ENCODE data around the gene THOC1. TPM values are rescaled to one million over a fixed set of nuclear protein-coding genes. Genes with fewer than 3 reads are reported as not detected.

The THOC1 gene
- total and polyA plus RNA-seq, 9 donors, result 27.8 to 49.5 (median 39.2) TPM

DNA sequence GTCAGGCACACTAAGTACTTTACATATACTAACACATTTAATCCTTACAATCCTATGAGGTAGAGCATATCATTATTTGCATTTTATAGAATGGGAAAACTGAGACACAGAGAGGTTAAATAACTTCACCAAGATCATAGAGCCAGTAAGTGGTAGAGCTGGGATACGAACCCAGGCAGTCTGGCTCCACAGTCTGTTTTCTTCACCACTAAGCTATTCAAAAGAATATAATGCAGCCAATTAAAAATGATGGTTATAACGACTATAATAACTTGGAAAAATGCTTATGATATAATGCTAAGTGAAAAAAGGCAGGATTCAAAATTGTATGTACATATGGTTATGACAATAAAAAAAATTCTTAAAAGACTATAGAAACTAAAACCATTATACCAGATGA, 7.3 kb downstream of the THOC1 start:
- peaks cover 31% of the 10 kb centered on the region for H3K36me3 ChIP-seq (ENCODE audit: control insufficient read depth, insufficient read depth, low read length)
- no peaks in the 10 kb centered on the region for H3K4me1 ChIP-seq (ENCODE audit: control insufficient read depth, insufficient read depth, low read length)
- no CpG with 5 or more reads among the region's 2 CpGs for WGBS (ENCODE audit: insufficient coverage)
- H3K27ac ChIP-seq (ENCODE audit: low read length), result no peak overlapping the region
- H3K4me3 ChIP-seq (ENCODE audit: low read length), result no peak overlapping the region
- no peaks in the 10 kb centered on the region for H3K9me3 ChIP-seq (replicated peaks; ENCODE audit: control insufficient read depth, low read depth, low read length)
- H3K27me3 ChIP-seq (ENCODE audit: control insufficient read depth, insufficient read depth, low read length), result no peaks in the 10 kb centered on the region
- no peak for DNase-seq

DNA sequence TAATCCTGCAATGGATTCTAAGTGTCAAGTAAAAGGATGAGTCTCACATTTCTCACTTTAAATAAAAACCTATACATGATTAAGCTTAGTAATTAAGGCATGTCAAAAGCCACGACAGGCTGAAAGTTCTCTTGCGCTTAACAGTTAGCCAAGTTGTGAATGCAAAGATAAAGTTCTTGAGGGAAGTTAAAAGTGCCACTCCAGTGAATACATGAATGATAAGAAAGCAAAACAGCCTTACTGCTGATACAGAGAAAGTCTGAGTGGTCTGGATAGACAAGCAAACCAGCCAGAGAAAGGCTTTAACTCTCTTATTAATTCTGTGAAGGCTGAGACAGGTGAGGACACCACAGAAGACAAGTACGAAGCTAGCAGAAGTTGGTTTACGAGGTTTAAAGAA, 12.7 kb downstream of the THOC1 start:
- Histone ChIP-seq H3K4me1 (ENCODE audit: control insufficient read depth, insufficient read depth, low read length) (no peaks in the 10 kb centered on the region), H3K27me3 (ENCODE audit: control insufficient read depth, insufficient read depth, low read length) (no peaks in the 10 kb centered on the region), H3K27ac (ENCODE audit: low read length) (no peak overlapping the region), H3K36me3 (ENCODE audit: control insufficient read depth, insufficient read depth, low read length) (peaks cover 50% of the 10 kb centered on the region), H3K9me3 (replicated peaks; ENCODE audit: control insufficient read depth, low read depth, low read length) (no peaks in the 10 kb centered on the region), H3K4me3 (ENCODE audit: low read length) (no peak overlapping the region)
- no peak for DNase-seq
- 100% methylated on average over 4 of the region's 4 CpGs for WGBS (ENCODE audit: insufficient coverage)

- DNase-seq, result no peak
- no peak overlapping the region for H3K27ac ChIP-seq (ENCODE audit: low read length)
- H3K4me1 ChIP-seq (ENCODE audit: control insufficient read depth, insufficient read depth, low read length), result no peaks in the 10 kb centered on the region
- no peaks in the 10 kb centered on the region for H3K9me3 ChIP-seq (replicated peaks; ENCODE audit: control insufficient read depth, low read depth, low read length)
- no peak overlapping the region for H3K4me3 ChIP-seq (ENCODE audit: low read length)
- H3K36me3 ChIP-seq (ENCODE audit: control insufficient read depth, insufficient read depth, low read length), result peaks cover 45% of the 10 kb centered on the region
- WGBS (ENCODE audit: insufficient coverage), result no CpG with 5 or more reads among the region's 1 CpG
- no peaks in the 10 kb centered on the region for H3K27me3 ChIP-seq (ENCODE audit: control insufficient read depth, insufficient read depth, low read length)
Observed at GRCh38 chr18:253121-253520, 14.7 kb downstream of the THOC1 start.

GRCh38 chr18:251572-251971, 16.3 kb downstream of the THOC1 start:
- H3K27ac ChIP-seq (ENCODE audit: low read length), result no peak overlapping the region
- H3K9me3 ChIP-seq (replicated peaks; ENCODE audit: control insufficient read depth, low read depth, low read length), result no peaks in the 10 kb centered on the region
- H3K4me1 ChIP-seq (ENCODE audit: control insufficient read depth, insufficient read depth, low read length), result no peaks in the 10 kb centered on the region
- DNase-seq, result no peak
- H3K27me3 ChIP-seq (ENCODE audit: control insufficient read depth, insufficient read depth, low read length), result no peaks in the 10 kb centered on the region
- no peak overlapping the region for H3K4me3 ChIP-seq (ENCODE audit: low read length)
- WGBS (ENCODE audit: insufficient coverage), result 100% methylated on average over 1 of the region's 5 CpGs
- H3K36me3 ChIP-seq (ENCODE audit: control insufficient read depth, insufficient read depth, low read length), result peaks cover 46% of the 10 kb centered on the region

- peaks cover 38% of the 10 kb centered on the region for H3K36me3 ChIP-seq (ENCODE audit: control insufficient read depth, insufficient read depth, low read length)
- H3K27ac ChIP-seq (ENCODE audit: low read length), result no peak overlapping the region
- H3K27me3 ChIP-seq (ENCODE audit: control insufficient read depth, insufficient read depth, low read length), result no peaks in the 10 kb centered on the region
- DNase-seq, result no peak
- H3K4me1 ChIP-seq (ENCODE audit: control insufficient read depth, insufficient read depth, low read length), result no peaks in the 10 kb centered on the region
- no CpG with 5 or more reads among the region's 2 CpGs for WGBS (ENCODE audit: insufficient coverage)
- H3K4me3 ChIP-seq (ENCODE audit: low read length), result no peak overlapping the region
- H3K9me3 ChIP-seq (replicated peaks; ENCODE audit: control insufficient read depth, low read depth, low read length), result no peaks in the 10 kb centered on the region
Observed at GRCh38 chr18:250685-251084, 17.2 kb downstream of the THOC1 start.

- H3K36me3 ChIP-seq (ENCODE audit: control insufficient read depth, insufficient read depth, low read length), result peaks cover 30% of the 10 kb centered on the region
- 81% methylated on average over 3 of the region's 4 CpGs for WGBS (ENCODE audit: insufficient coverage)
- DNase-seq, result no peak
Observed at GRCh38 chr18:248053-248452, 19.8 kb downstream of the THOC1 start.

DNA sequence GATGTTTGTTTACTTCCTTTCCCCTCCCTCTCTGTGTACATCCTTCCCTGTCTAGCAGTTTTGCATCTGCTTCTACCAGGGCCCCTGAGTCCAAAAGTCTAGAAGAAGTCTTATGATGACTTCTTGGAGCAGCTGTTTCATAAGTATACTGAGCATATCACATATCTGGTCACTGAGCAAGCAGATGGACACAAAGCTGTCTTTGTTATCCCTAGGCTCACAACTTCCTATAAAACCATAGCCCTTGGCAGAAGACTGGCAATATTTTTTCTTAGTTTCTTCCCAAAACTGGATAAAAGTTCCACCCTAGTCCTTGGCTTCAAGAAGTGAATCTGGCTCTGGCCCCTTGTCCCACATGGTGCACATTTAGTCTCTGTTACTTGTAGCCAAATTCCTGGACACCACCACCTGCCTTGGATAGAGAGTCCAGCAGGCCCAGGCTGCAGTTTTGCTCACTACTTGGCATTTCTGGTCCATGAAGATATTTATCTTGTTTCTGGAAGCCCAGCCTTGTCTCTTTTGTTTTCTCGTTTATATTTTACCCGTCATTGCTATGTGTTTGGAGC, 22.5 kb downstream of the THOC1 start:
- Histone ChIP-seq H3K36me3 (ENCODE audit: control insufficient read depth, insufficient read depth, low read length) (peaks cover 27% of the 10 kb centered on the region), H3K27ac (ENCODE audit: low read length) (peak overlapping the region; percentile 37)

More at GRCh38 chr18:248053-248452, 19.8 kb downstream of the THOC1 start:
- H3K27ac ChIP-seq (ENCODE audit: low read length), result no peak overlapping the region
- no peak overlapping the region for H3K4me3 ChIP-seq (ENCODE audit: low read length)
- H3K27me3 ChIP-seq (ENCODE audit: control insufficient read depth, insufficient read depth, low read length), result no peaks in the 10 kb centered on the region
- peaks cover 3% of the 10 kb centered on the region for H3K4me1 ChIP-seq (ENCODE audit: control insufficient read depth, insufficient read depth, low read length)
- no peaks in the 10 kb centered on the region for H3K9me3 ChIP-seq (replicated peaks; ENCODE audit: control insufficient read depth, low read depth, low read length)

DNA sequence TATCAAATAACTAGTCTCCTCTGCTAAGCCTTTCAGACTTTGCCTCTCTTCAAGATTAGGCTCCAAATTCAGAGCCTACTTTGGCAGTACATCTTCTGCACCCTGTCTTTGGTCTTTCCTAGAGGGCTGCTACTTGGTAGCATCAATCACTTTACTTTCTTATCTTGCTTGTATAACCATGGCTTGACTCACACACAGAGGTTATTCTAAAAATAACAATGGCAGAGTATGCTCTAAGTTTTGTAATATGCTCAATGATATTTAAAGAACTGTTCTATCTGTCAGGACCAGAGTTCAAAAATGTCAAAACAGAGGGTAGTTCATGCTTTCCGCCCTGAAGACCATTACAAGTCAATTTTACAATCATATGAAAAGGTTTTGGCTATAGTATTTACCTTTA, 27.7 kb downstream of the THOC1 start:
- Histone ChIP-seq H3K4me3 (ENCODE audit: low read length) (no peak overlapping the region), H3K27ac (ENCODE audit: low read length) (no peak overlapping the region), H3K4me1 (ENCODE audit: control insufficient read depth, insufficient read depth, low read length) (no peaks in the 10 kb centered on the region), H3K27me3 (ENCODE audit: control insufficient read depth, insufficient read depth, low read length) (no peaks in the 10 kb centered on the region), H3K36me3 (ENCODE audit: control insufficient read depth, insufficient read depth, low read length) (peaks cover 15% of the 10 kb centered on the region), H3K9me3 (replicated peaks; ENCODE audit: control insufficient read depth, low read depth, low read length) (no peaks in the 10 kb centered on the region)
- no CpG with 5 or more reads among the region's 1 CpG for WGBS (ENCODE audit: insufficient coverage)
- no peak for DNase-seq

More for the DNA sequence above, 22.5 kb downstream of the THOC1 start:
- Histone ChIP-seq H3K9me3 (replicated peaks; ENCODE audit: control insufficient read depth, low read depth, low read length) (no peaks in the 10 kb centered on the region), H3K27me3 (ENCODE audit: control insufficient read depth, insufficient read depth, low read length) (no peaks in the 10 kb centered on the region), H3K4me3 (ENCODE audit: low read length) (no peak overlapping the region), H3K4me1 (ENCODE audit: control insufficient read depth, insufficient read depth, low read length) (peaks cover 3% of the 10 kb centered on the region)
- WGBS (ENCODE audit: insufficient coverage), result no CpG with 5 or more reads among the region's 2 CpGs
- DNase-seq, result peak; percentile 20

DNA sequence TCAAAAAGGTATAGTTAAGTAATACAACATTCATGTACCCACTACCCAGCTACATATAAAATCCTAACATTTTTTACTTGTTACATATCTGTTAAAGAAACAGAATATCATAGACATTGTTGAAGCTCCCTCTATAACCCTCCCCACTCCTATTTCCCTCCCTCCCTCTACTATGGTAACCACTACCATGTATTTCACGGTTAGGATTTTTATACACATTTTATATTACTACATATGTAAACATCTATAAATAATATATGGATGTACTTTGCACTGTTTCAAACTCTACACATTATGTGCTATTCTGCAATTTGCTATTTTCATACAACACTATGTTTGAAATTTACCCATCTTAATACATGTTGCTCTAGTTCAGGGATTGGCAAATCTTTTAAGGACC, 36.3 kb downstream of the THOC1 start:
- H3K27ac ChIP-seq (ENCODE audit: low read length), result no peak overlapping the region
- no peaks in the 10 kb centered on the region for H3K27me3 ChIP-seq (ENCODE audit: control insufficient read depth, insufficient read depth, low read length)
- no CpG with 5 or more reads among the region's 1 CpG for WGBS (ENCODE audit: insufficient coverage)
- peaks cover 9% of the 10 kb centered on the region for H3K36me3 ChIP-seq (ENCODE audit: control insufficient read depth, insufficient read depth, low read length)
- DNase-seq, result no peak
- H3K4me1 ChIP-seq (ENCODE audit: control insufficient read depth, insufficient read depth, low read length), result no peaks in the 10 kb centered on the region
- H3K4me3 ChIP-seq (ENCODE audit: low read length), result no peak overlapping the region
- H3K9me3 ChIP-seq (replicated peaks; ENCODE audit: control insufficient read depth, low read depth, low read length), result no peaks in the 10 kb centered on the region

GRCh38 chr18:228586-228985, 39.3 kb downstream of the THOC1 start:
- H3K4me1 ChIP-seq (ENCODE audit: control insufficient read depth, insufficient read depth, low read length), result no peaks in the 10 kb centered on the region
- no peaks in the 10 kb centered on the region for H3K9me3 ChIP-seq (replicated peaks; ENCODE audit: control insufficient read depth, low read depth, low read length)
- no peaks in the 10 kb centered on the region for H3K27me3 ChIP-seq (ENCODE audit: control insufficient read depth, insufficient read depth, low read length)
- H3K36me3 ChIP-seq (ENCODE audit: control insufficient read depth, insufficient read depth, low read length), result peaks cover 17% of the 10 kb centered on the region
- 57% methylated on average over 1 of the region's 1 CpG for WGBS (ENCODE audit: insufficient coverage)
- H3K4me3 ChIP-seq (ENCODE audit: low read length), result no peak overlapping the region
- H3K27ac ChIP-seq (ENCODE audit: low read length), result no peak overlapping the region
- no peak for DNase-seq

GRCh38 chr18:227902-228301, 39.9 kb downstream of the THOC1 start:
- Histone ChIP-seq H3K4me3 (ENCODE audit: low read length) (no peak overlapping the region), H3K9me3 (replicated peaks; ENCODE audit: control insufficient read depth, low read depth, low read length) (no peaks in the 10 kb centered on the region), H3K27ac (ENCODE audit: low read length) (no peak overlapping the region), H3K27me3 (ENCODE audit: control insufficient read depth, insufficient read depth, low read length) (no peaks in the 10 kb centered on the region), H3K36me3 (ENCODE audit: control insufficient read depth, insufficient read depth, low read length) (peaks cover 18% of the 10 kb centered on the region), H3K4me1 (ENCODE audit: control insufficient read depth, insufficient read depth, low read length) (no peaks in the 10 kb centered on the region)
- DNase-seq, result no peak
- WGBS (ENCODE audit: insufficient coverage), result 94% methylated on average over 3 of the region's 4 CpGs

All from muscle of leg (tissue), 11 donors.